Kidney (tissue), 14 donors: ENCODE measurements around the gene HSP90AB1. TPM values are rescaled to one million over a fixed set of nuclear protein-coding genes. Genes with fewer than 3 reads are reported as not detected.

Experiments
- DNase-seq, 5 donors: peaks; one replicate each; pipeline ENCODE4 v3.0.0-alpha.2; 2013 to 2020
- FAIRE-seq: peaks from 2 replicates; lab custom pipeline; 2012; peaks lifted over from hg19 to GRCh38; lab: Jason Lieb, UNC
- H3K27ac ChIP-seq, 2 donors: one replicate each; pipeline ENCODE4 v1.7.0; 2013; ENCODE audit warnings: low read depth in 2 of 2, low read length in 2 of 2, inconsistent platforms in 1 of 2
- H3K27me3 ChIP-seq: one replicate; pipeline ENCODE4 v1.7.1; 2013; ENCODE audit warnings: low read length, inconsistent platforms; ENCODE audit not compliant: control insufficient read depth, insufficient read depth
- H3K36me3 ChIP-seq, 3 donors: one replicate each; pipeline versions ENCODE4 v1.7.0 to v1.7.1; 2013; ENCODE audit warnings: low read length in 3 of 3, control low read depth in 1 of 3, inconsistent platforms in 1 of 3; ENCODE audit not compliant: insufficient read depth in 3 of 3, control insufficient read depth in 2 of 3
- H3K4me1 ChIP-seq, 3 donors: one replicate each; pipeline versions ENCODE4 v1.7.0 to v1.7.1; 2013; ENCODE audit warnings: low read length in 3 of 3, inconsistent platforms in 1 of 3, low read depth in 1 of 3; ENCODE audit not compliant: control insufficient read depth in 2 of 3, insufficient read depth in 2 of 3
- H3K4me3 ChIP-seq, 3 donors: one replicate each; pipeline versions ENCODE4 v1.7.0 to v1.8.1; 2013; ENCODE audit warnings: low read length in 3 of 3, control low read depth in 1 of 3, inconsistent platforms in 1 of 3
- H3K9ac ChIP-seq, 3 donors: one replicate each; pipeline versions ENCODE4 v1.7.0 to v1.7.1; 2013; ENCODE audit warnings: low read length in 3 of 3, control low read depth in 1 of 3, inconsistent platforms in 1 of 3
- H3K9me3 ChIP-seq, 3 donors: one replicate each; pipeline versions ENCODE4 v1.7.0 to v1.7.1; 2013; ENCODE audit warnings: low read length in 3 of 3, control low read depth in 1 of 3, inconsistent platforms in 1 of 3; ENCODE audit not compliant: control insufficient read depth in 2 of 3, insufficient read depth in 1 of 3
- CTCF ChIP-seq: IDR thresholded peaks from 3 replicates; pipeline ENCODE4 v1.5.1; 2012; ENCODE audit warnings: mild to moderate bottlenecking, moderate library complexity, borderline replicate concordance; ENCODE audit not compliant: insufficient read depth; ENCODE audit errors: extremely low read depth
- intact Hi-C: fragments of 100-400 bp; cut with DNase I; formaldehyde crosslinking; loops from one replicate; pipeline ENCODE4 v1.11.1; 2022
- polyA plus RNA-seq: library from polyadenylated mRNA; stranded (reverse); fragments of 350-450 nt; fragmentation: Illumina TruSeq; extraction: RNeasy Lipid Tissue Mini Kit (QIAGEN cat#74804); gene quantifications from one replicate; pipeline ENCODE4 v1.2.3, GENCODE V29; 2014; ENCODE audit warnings: low read depth, low replicate concordance; ENCODE audit not compliant: insufficient read depth
- total RNA-seq: library from RNA; stranded (reverse); fragmentation: NEBNext Ultra II Directional; extraction: Animal tissue kit (Norgen Biotek cat#: 25700); gene quantifications from one replicate; pipeline ENCODE4 v1.2.1, GENCODE V29; 2021
- donor health status: control.
- donor health status: control.
- donor health status: control.
- donor health status: control.
- donor health status: control.
- donor health status: DM: yes; HTN: yes; CAD: no.
- donor health status: Normal renal cell carcinoma (clear cell type).

Gene HSP90AB1
- total and polyA plus RNA-seq, 2 donors from 2014 or later: 499 to 551 TPM

DNA sequence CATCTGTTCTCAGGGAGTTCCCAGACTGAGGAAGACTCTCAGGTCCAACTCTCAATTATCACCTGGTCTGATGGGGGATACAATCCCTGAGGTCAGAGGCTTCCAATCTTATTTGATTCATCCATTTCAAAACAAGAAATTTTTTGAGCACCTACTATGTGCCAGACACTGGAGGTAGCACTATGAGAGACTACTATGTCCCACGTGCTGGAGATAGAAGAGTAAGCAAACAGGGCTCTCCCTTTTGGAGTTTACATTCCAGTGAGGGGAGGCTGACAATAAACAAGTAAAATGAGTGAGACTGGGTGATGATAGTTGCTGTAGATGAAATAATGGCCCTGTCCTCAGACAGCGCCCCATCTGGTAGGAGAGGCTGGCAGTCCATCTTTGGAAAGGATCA, 39.8 kb downstream of the HSP90AB1 start:
- H3K27me3 ChIP-seq: peaks cover 3% of the 10 kb centered on the region
- H3K4me3 ChIP-seq: no peak overlapping the region
- H3K36me3 ChIP-seq: no peaks in the 10 kb centered on the region
- no peaks in the 10 kb centered on the region for H3K4me1 ChIP-seq
- H3K9me3 ChIP-seq: no peaks in the 10 kb centered on the region
- intact Hi-C loops: no loop called here
- TF ChIP-seq CTCF: no peak
- DNase-seq (no peak), FAIRE-seq (no peak)
- H3K27ac ChIP-seq: no peak overlapping the region
- no peak overlapping the region for H3K9ac ChIP-seq

DNA sequence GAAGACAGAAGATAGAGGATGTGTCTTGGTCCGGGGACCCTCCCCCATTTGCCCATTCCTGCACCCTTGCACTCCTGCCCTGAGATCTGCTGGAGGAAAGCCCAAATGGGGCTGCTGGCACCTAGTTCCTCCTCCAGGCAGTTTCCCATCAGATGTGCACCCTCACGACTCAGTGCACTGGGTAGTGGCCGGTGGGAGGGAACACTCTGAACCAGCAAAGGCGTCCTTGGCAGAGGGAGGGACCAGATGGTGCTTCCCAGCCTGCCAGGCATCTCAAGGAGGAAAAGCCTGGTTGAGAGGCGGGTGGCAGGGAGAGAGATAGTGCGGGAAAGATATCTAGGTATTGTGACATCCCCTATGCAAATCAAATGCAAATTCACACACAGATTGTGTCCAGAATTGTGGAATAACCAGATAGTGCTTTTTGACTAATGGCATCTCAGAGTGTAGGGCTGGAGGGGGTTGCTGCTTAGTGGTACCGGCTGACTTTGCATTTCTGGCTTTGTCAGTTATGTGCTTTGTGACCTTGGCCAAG, 42.9 kb downstream of the HSP90AB1 start:
- no peak overlapping the region for H3K9ac ChIP-seq
- no peaks in the 10 kb centered on the region for H3K4me1 ChIP-seq
- DNase-seq (no peak), FAIRE-seq (no peak)
- no peaks in the 10 kb centered on the region for H3K36me3 ChIP-seq
- H3K4me3 ChIP-seq: no peak overlapping the region
- intact Hi-C loops: no loop called here
- H3K9me3 ChIP-seq: no peaks in the 10 kb centered on the region
- no peak overlapping the region for H3K27ac ChIP-seq
- H3K27me3 ChIP-seq: peaks cover 3% of the 10 kb centered on the region
- TF ChIP-seq CTCF: no peak

DNA sequence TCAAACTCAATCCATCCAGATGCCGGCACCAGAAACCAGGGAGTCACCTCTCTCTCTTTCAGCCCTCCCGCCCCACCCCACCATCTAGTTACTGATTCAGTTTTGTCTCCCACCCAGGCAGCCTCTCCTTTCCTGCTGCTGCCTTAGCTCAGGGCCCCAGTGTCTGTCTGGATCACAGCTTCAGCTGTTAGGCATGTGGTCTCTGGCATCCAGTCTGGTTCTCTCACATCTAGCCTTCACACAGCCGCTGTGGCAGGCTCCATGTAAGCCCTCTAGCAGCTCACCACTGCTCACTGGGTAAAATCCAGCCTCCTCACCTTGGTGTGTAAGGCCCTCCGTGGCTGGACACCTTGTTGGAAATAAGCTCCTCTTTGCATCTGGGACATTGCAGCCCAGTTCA, 44.9 kb downstream of the HSP90AB1 start:
- H3K9me3 ChIP-seq: no peaks in the 10 kb centered on the region
- H3K27ac ChIP-seq: no peak overlapping the region
- peaks cover 0 to under 1% (median 0%) of the 10 kb centered on the region in 3 donors for H3K4me1 ChIP-seq
- H3K36me3 ChIP-seq: no peaks in the 10 kb centered on the region
- TF ChIP-seq CTCF: no peak
- peaks cover 15% of the 10 kb centered on the region for H3K27me3 ChIP-seq
- intact Hi-C loops: no loop called here
- FAIRE-seq (no peak), DNase-seq (no peak)
- no peak overlapping the region for H3K9ac ChIP-seq
- H3K4me3 ChIP-seq: no peak overlapping the region
